GM23338 (cell line): Measurements from ENCODE around the gene LARGE1. TPM values are rescaled to one million over a fixed set of nuclear protein-coding genes. Genes with fewer than 3 reads are reported as not detected.

Experiments
- ATAC-seq: fragments of 200-7000 bp; cut with Tn5 transposase; 3 replicates; pipeline ENCODE4 v1.9.1; 2020
- DNase-seq: peaks from one replicate; pipeline ENCODE4 v3.0.0-alpha.2; 2015; ENCODE audit warnings: low spot score
- H2AFZ ChIP-seq: fragments of 200-600 bp; sonication (generic); 2 replicates; pipeline ENCODE4 v1.8.0; 2016; ENCODE audit warnings: antibody characterized with exemption, mild to moderate bottlenecking, moderate library complexity
- H3F3A ChIP-seq: fragments of 200-600 bp; sonication (generic); replicated peaks from 2 replicates; pipeline ENCODE4 v1.8.0; 2017; ENCODE audit warnings: antibody characterized with exemption, mixed run types, low read depth
- H3K27ac ChIP-seq: fragments of 200-600 bp; sonication (generic); 2 replicates; pipeline ENCODE4 v1.6.1; 2016; ENCODE audit warnings: low read depth
- H3K27me3 ChIP-seq: fragments of 200-600 bp; sonication (generic); 2 replicates; pipeline ENCODE4 v1.8.0; 2016; ENCODE audit warnings: mild to moderate bottlenecking, mixed run types, moderate library complexity; ENCODE audit not compliant: insufficient read depth
- H3K36me3 ChIP-seq: fragments of 200-600 bp; sonication (generic); 2 replicates; pipeline ENCODE4 v1.8.0; 2016; ENCODE audit warnings: mild to moderate bottlenecking; ENCODE audit not compliant: insufficient read depth
- H3K4me1 ChIP-seq: fragments of 200-600 bp; sonication (generic); 2 replicates; pipeline ENCODE4 v1.8.0; 2016; ENCODE audit warnings: mild to moderate bottlenecking, moderate library complexity; ENCODE audit not compliant: insufficient read depth
- H3K4me2 ChIP-seq: fragments of 200-600 bp; sonication (generic); 2 replicates; pipeline ENCODE4 v1.7.1; 2017; ENCODE audit warnings: mixed run types
- H3K4me3 ChIP-seq: fragments of 200-600 bp; sonication (generic); 2 replicates; pipeline ENCODE4 v1.6.1; 2016; ENCODE audit warnings: mixed run types
- H3K79me2 ChIP-seq: fragments of 200-600 bp; sonication (generic); replicated peaks from 2 replicates; pipeline ENCODE4 v1.8.0; 2017; ENCODE audit warnings: mild to moderate bottlenecking; ENCODE audit not compliant: insufficient read depth
- H3K9me2 ChIP-seq: fragments of 200-600 bp; sonication (generic); 2 replicates; pipeline ENCODE4 v1.8.0; 2017; ENCODE audit not compliant: insufficient read depth
- H4K20me1 ChIP-seq: fragments of 200-600 bp; sonication (generic); replicated peaks from 2 replicates; pipeline ENCODE4 v1.8.0; 2017; ENCODE audit warnings: mild to moderate bottlenecking; ENCODE audit not compliant: insufficient read depth
- H3K27ac Mint-ChIP-seq: 2 replicates; pipeline ENCODE4 v1.8.0; 2020; ENCODE audit warnings: inconsistent platforms, mild to moderate bottlenecking, moderate library complexity, mixed read lengths
- H3K27me3 Mint-ChIP-seq: 3 replicates; pipeline ENCODE4 v1.8.0; 2022; ENCODE audit warnings: low read depth, mild to moderate bottlenecking, moderate library complexity, mixed read lengths, inconsistent platforms; ENCODE audit not compliant: insufficient read depth, poor library complexity
- H3K36me3 Mint-ChIP-seq: 3 replicates; pipeline ENCODE4 v1.8.0; 2021; ENCODE audit warnings: low read depth, mild to moderate bottlenecking, inconsistent platforms, moderate library complexity, mixed read lengths
- H3K4me1 Mint-ChIP-seq: 3 replicates; pipeline ENCODE4 v1.8.0; 2020; ENCODE audit warnings: mild to moderate bottlenecking, inconsistent platforms, mixed read lengths
- H3K4me3 Mint-ChIP-seq: 3 replicates; pipeline ENCODE4 v1.8.0; 2021; ENCODE audit warnings: moderate library complexity, mild to moderate bottlenecking, inconsistent platforms, mixed read lengths
- H3K9me3 Mint-ChIP-seq: 3 replicates; pipeline ENCODE4 v1.8.0; 2020; ENCODE audit warnings: moderate library complexity, mild to moderate bottlenecking, inconsistent platforms, mixed read lengths
- CREB1 ChIP-seq: fragments of 250-450 bp; sonication (Bioruptor Pico); IDR thresholded peaks from 2 replicates; pipeline ENCODE4 v1.5.0; 2020; ENCODE audit warnings: low read depth, mild to moderate bottlenecking, moderate library complexity
- CTCF ChIP-seq, 2 experiments: fragments of 200-600 bp in 1 of 2; sonication (generic) in 1 of 2; conservative IDR thresholded peaks; 2 replicates each; pipeline versions ENCODE4 v1.5.1 to v1.6.1; 2016 to 2017; ENCODE audit warnings: antibody characterized with exemption in 2 of 2, low read depth in 2 of 2, mild to moderate bottlenecking in 2 of 2, moderate library complexity in 1 of 2
- ETS1 ChIP-seq: IDR thresholded peaks from 2 replicates; pipeline ENCODE4 v1.6.1; 2016; ENCODE audit warnings: antibody characterized with exemption
- EZH2 ChIP-seq: fragments of 200-600 bp; sonication (generic); IDR thresholded peaks from one replicate; pipeline ENCODE4 v1.8.0; 2017; ENCODE audit warnings: antibody characterized with exemption, mild to moderate bottlenecking, low read depth; ENCODE audit not compliant: unreplicated experiment
- EZH2phosphoT487 ChIP-seq: fragments of 200-600 bp; sonication (generic); IDR thresholded peaks from one replicate; pipeline ENCODE4 v1.8.1; 2018; ENCODE audit warnings: antibody characterized with exemption; ENCODE audit not compliant: unreplicated experiment
- JUNB ChIP-seq: IDR thresholded peaks from one replicate; pipeline ENCODE4 v1.6.1; 2016; ENCODE audit warnings: antibody characterized with exemption; ENCODE audit not compliant: unreplicated experiment
- NANOG ChIP-seq: IDR thresholded peaks from 2 replicates; pipeline ENCODE4 v1.6.1; 2016; ENCODE audit warnings: antibody characterized with exemption, borderline replicate concordance
- POLR2AphosphoS5 ChIP-seq: IDR thresholded peaks from 2 replicates; pipeline ENCODE4 v1.6.1; 2016; ENCODE audit warnings: antibody characterized with exemption, low read depth
- STAT1 ChIP-seq: IDR thresholded peaks from one replicate; pipeline ENCODE4 v1.6.1; 2016; ENCODE audit warnings: antibody characterized with exemption; ENCODE audit not compliant: unreplicated experiment
- ZNF114 ChIP-seq: fragments of 250-450 bp; sonication (Bioruptor Pico); IDR thresholded peaks from 2 replicates; pipeline ENCODE4 v1.5.0; 2020; ENCODE audit warnings: mild to moderate bottlenecking, moderate library complexity
- ZNF331 ChIP-seq: fragments of 250-450 bp; sonication (Bioruptor Pico); IDR thresholded peaks from 2 replicates; pipeline ENCODE4 v1.5.0; 2020; ENCODE audit warnings: low read depth, mild to moderate bottlenecking, moderate library complexity
- ZNF462 ChIP-seq: fragments of 250-450 bp; sonication (Bioruptor Pico); IDR thresholded peaks from 2 replicates; pipeline ENCODE4 v1.5.0; 2020; ENCODE audit warnings: mild to moderate bottlenecking, moderate library complexity
- polyA plus RNA-seq: library from polyadenylated mRNA; unstranded; fragments of >200 nt; fragmentation: Nextera tagmentation; extraction: Ambion mirVana; gene quantifications from 2 replicates; pipeline ENCODE4 v1.2.1, GENCODE V29; 2016
- total RNA-seq: library from RNA; depleted of rRNA; stranded (reverse); fragments of >200 nt; shearing (Covaris generic); gene quantifications from 2 replicates; pipeline ENCODE4 v1.2.3, GENCODE V29; 2014
- TF ChIP-seq, protein P1 (sequence below): IDR thresholded peaks from one replicate; pipeline ENCODE4 v1.6.1; 2018; ENCODE audit warnings: antibody characterized with exemption; ENCODE audit not compliant: unreplicated experiment

LARGE1 gene
- total and polyA plus RNA-seq, 2 experiments from 2014 or later = 12.8 to 75.6 TPM

DNA sequence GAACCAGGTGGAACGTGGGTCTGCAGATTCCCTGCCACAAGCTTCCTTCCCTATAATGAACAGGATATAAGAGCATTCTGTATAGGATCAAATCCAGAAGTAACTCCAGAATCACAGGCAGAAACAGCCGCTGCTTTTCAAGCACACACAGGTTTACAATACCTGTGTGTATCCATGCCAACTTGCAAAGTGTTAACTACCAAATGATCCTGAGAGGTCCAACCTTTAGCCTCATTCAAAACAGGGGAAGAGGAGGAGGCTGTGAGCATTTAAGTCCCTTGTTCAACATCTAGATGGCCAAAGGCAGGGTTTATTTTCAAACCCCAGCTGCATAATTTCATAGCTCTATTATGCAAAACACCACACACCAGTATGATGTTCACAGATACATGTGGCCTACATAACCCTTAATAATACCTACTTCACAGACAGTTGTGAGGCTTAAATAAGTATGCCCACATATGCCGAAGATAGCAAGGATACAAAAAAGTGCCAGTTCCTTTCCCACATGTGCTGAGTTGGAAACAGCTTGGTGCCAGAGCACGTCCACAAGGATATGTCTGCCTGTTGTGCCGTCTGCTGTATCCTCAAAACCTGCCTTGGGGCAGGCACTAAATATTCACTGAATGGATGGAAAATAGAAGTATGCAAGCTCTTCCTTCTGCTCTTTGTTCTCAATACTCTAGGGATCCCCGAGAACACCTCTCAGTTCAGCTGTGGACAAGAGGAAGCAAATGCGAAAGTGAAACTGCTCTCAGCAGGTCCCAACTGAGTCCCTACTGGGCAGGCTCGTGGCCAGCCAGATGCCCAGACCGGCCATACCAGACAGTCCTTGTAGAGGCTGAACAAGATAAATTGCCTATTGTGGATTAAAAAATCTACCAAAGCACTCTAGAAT lies 66.8 kb downstream of the LARGE1 start:
- H3K27me3 ChIP-seq = no peaks in the 10 kb centered on the region
- no peaks in the 10 kb centered on the region for H3K36me3 ChIP-seq
- H2AFZ ChIP-seq = no peak overlapping the region
- TF ChIP-seq CTCF (conservative IDR thresholded peaks at IDR 0.05; ENCODE audit: low read depth in 2 of 2) (no peak), CREB1 (CRISPR knock-in tag) (no peak), ZNF331 (no peak), EZH2 (no peak), POLR2AphosphoS5 (no peak), JUNB (no peak), NANOG (no peak), EZH2phosphoT487 (no peak), STAT1 (no peak), ZNF462 (CRISPR knock-in tag) (no peak), ETS1 (no peak), ZNF114 (CRISPR knock-in tag) (no peak)
- TF ChIP-seq, protein P1, sequence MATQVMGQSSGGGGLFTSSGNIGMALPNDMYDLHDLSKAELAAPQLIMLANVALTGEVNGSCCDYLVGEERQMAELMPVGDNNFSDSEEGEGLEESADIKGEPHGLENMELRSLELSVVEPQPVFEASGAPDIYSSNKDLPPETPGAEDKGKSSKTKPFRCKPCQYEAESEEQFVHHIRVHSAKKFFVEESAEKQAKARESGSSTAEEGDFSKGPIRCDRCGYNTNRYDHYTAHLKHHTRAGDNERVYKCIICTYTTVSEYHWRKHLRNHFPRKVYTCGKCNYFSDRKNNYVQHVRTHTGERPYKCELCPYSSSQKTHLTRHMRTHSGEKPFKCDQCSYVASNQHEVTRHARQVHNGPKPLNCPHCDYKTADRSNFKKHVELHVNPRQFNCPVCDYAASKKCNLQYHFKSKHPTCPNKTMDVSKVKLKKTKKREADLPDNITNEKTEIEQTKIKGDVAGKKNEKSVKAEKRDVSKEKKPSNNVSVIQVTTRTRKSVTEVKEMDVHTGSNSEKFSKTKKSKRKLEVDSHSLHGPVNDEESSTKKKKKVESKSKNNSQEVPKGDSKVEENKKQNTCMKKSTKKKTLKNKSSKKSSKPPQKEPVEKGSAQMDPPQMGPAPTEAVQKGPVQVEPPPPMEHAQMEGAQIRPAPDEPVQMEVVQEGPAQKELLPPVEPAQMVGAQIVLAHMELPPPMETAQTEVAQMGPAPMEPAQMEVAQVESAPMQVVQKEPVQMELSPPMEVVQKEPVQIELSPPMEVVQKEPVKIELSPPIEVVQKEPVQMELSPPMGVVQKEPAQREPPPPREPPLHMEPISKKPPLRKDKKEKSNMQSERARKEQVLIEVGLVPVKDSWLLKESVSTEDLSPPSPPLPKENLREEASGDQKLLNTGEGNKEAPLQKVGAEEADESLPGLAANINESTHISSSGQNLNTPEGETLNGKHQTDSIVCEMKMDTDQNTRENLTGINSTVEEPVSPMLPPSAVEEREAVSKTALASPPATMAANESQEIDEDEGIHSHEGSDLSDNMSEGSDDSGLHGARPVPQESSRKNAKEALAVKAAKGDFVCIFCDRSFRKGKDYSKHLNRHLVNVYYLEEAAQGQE = no peak
- Mint-ChIP-seq H3K4me3 (peak overlapping the region; percentile 54), H3K4me1 (peaks cover 74% of the 10 kb centered on the region), H3K27ac (peak overlapping the region; percentile 98), H3K9me3 (no peaks in the 10 kb centered on the region), H3K36me3 (peaks cover 16% of the 10 kb centered on the region), H3K27me3 (peaks cover 15% of the 10 kb centered on the region)
- H3K9me2 ChIP-seq = peaks cover 6% of the 10 kb centered on the region; the same call in 1 of the 2 replicates
- H3K27ac ChIP-seq = peak overlapping the region; percentile 80; the same call in 1 of the 2 replicates
- peaks cover 60% of the 10 kb centered on the region for H3K4me1 ChIP-seq
- H3K4me2 ChIP-seq = peak overlapping the region; percentile 40
- no peaks in the 10 kb centered on the region for H3F3A ChIP-seq
- H3K79me2 ChIP-seq = peaks cover 98% of the 10 kb centered on the region
- H4K20me1 ChIP-seq = peaks cover 11% of the 10 kb centered on the region
- ATAC-seq (peak; percentile 61), DNase-seq (peak; percentile 64)
- H3K4me3 ChIP-seq = no peak overlapping the region; the same call in 1 of the 2 replicates
